Central memory CD8-positive, alpha-beta T cell (primary cell): ENCODE results near the gene NME8.

Experiments
- ATAC-seq: fragments of 150-1000 bp; cut with Tn5 transposase; replicated peaks from 2 replicates; pipeline ENCODE4 v1.10.0; 2022; ENCODE audit warnings: mild to moderate bottlenecking, moderate FRiP score, moderate number of reproducible peaks; ENCODE audit not compliant: poor library complexity, severe bottlenecking; ENCODE audit errors: extremely low read depth
- DNase-seq, 2 donors: peaks; one replicate each; pipeline ENCODE4 v3.0.0; 2021; ENCODE audit warnings: low spot score in 2 of 2
- H3K27ac Mint-ChIP-seq: one replicate; pipeline ENCODE4 v1.8.0; 2022; ENCODE audit warnings: low read depth, mild to moderate bottlenecking, moderate library complexity, mixed read lengths
- H3K27me3 Mint-ChIP-seq: one replicate; pipeline ENCODE4 v1.8.0; 2022; ENCODE audit warnings: mixed read lengths
- H3K36me3 Mint-ChIP-seq: one replicate; pipeline ENCODE4 v1.8.0; 2022; ENCODE audit warnings: mild to moderate bottlenecking, moderate library complexity, mixed read lengths; ENCODE audit not compliant: insufficient read depth
- H3K4me1 Mint-ChIP-seq: one replicate; pipeline ENCODE4 v1.8.0; 2022; ENCODE audit warnings: mixed read lengths
- H3K4me3 Mint-ChIP-seq: one replicate; pipeline ENCODE4 v1.8.0; 2022; ENCODE audit warnings: mild to moderate bottlenecking, moderate library complexity, mixed read lengths
- H3K9me3 Mint-ChIP-seq: one replicate; pipeline ENCODE4 v1.8.0; 2022; ENCODE audit warnings: mixed read lengths

The NME8 gene

GRCh38 chr7:37928878-37929277 is 80.5 kb downstream of the NME8 start:
- no peaks in the 10 kb centered on the region for H3K36me3 Mint-ChIP-seq
- ATAC-seq = no peak
- no peak for DNase-seq
- H3K27ac Mint-ChIP-seq = no peak overlapping the region
- no peaks in the 10 kb centered on the region for H3K4me1 Mint-ChIP-seq
- H3K27me3 Mint-ChIP-seq = no peaks in the 10 kb centered on the region
- H3K4me3 Mint-ChIP-seq = no peak overlapping the region
- H3K9me3 Mint-ChIP-seq = no peaks in the 10 kb centered on the region

- H3K27me3 Mint-ChIP-seq = no peaks in the 10 kb centered on the region
- H3K27ac Mint-ChIP-seq = no peak overlapping the region
These were observed 82.0 kb downstream of the NME8 start for GRCh38 chr7:37930226-37930948.

GRCh38 chr7:37932543-37932942 is 84.1 kb downstream of the NME8 start:
- H3K9me3 Mint-ChIP-seq = peaks cover 10% of the 10 kb centered on the region
- H3K27me3 Mint-ChIP-seq = peaks cover 12% of the 10 kb centered on the region
- no peak overlapping the region for H3K4me3 Mint-ChIP-seq
- H3K36me3 Mint-ChIP-seq = no peaks in the 10 kb centered on the region
- DNase-seq (no peak), ATAC-seq (no peak)
- no peak overlapping the region for H3K27ac Mint-ChIP-seq
- H3K4me1 Mint-ChIP-seq = no peaks in the 10 kb centered on the region

More at GRCh38 chr7:37930226-37930948, 82.0 kb downstream of the NME8 start:
- H3K4me1 Mint-ChIP-seq = no peaks in the 10 kb centered on the region
- H3K36me3 Mint-ChIP-seq = no peaks in the 10 kb centered on the region
- ATAC-seq (no peak), DNase-seq (no peak)
- H3K4me3 Mint-ChIP-seq = no peak overlapping the region
- no peaks in the 10 kb centered on the region for H3K9me3 Mint-ChIP-seq

GRCh38 chr7:37933018-37933566 is 84.7 kb downstream of the NME8 start:
- Mint-ChIP-seq H3K27me3 (peaks cover 12% of the 10 kb centered on the region), H3K4me3 (no peak overlapping the region), H3K4me1 (no peaks in the 10 kb centered on the region), H3K9me3 (peaks cover 10% of the 10 kb centered on the region), H3K27ac (no peak overlapping the region), H3K36me3 (no peaks in the 10 kb centered on the region)
- DNase-seq = no peak
- no peak for ATAC-seq

- peaks cover 5% of the 10 kb centered on the region for H3K9me3 Mint-ChIP-seq
- no peak for ATAC-seq
- no peaks in the 10 kb centered on the region for H3K36me3 Mint-ChIP-seq
- H3K4me3 Mint-ChIP-seq = no peak overlapping the region
- DNase-seq = no peak
- no peak overlapping the region for H3K27ac Mint-ChIP-seq
- H3K4me1 Mint-ChIP-seq = no peaks in the 10 kb centered on the region
- peaks cover 26% of the 10 kb centered on the region for H3K27me3 Mint-ChIP-seq
These were observed 94.7 kb downstream of the NME8 start for GRCh38 chr7:37942934-37943610.

- peaks cover 26% of the 10 kb centered on the region for H3K27me3 Mint-ChIP-seq
- no peak overlapping the region for H3K4me3 Mint-ChIP-seq
- H3K36me3 Mint-ChIP-seq = no peaks in the 10 kb centered on the region
- no peak for DNase-seq
- no peak overlapping the region for H3K27ac Mint-ChIP-seq
- ATAC-seq = no peak
- peaks cover 5% of the 10 kb centered on the region for H3K9me3 Mint-ChIP-seq
- H3K4me1 Mint-ChIP-seq = no peaks in the 10 kb centered on the region
These were observed 95.7 kb downstream of the NME8 start for GRCh38 chr7:37943905-37944736.

- Mint-ChIP-seq H3K4me1 (no peaks in the 10 kb centered on the region), H3K27me3 (peaks cover 23% of the 10 kb centered on the region), H3K27ac (no peak overlapping the region), H3K36me3 (no peaks in the 10 kb centered on the region), H3K9me3 (peaks cover 5% of the 10 kb centered on the region), H3K4me3 (no peak overlapping the region)
- ATAC-seq (no peak), DNase-seq (no peak)
These were observed 96.3 kb downstream of the NME8 start for GRCh38 chr7:37944737-37945054.

- ATAC-seq (no peak), DNase-seq (no peak)
- Mint-ChIP-seq H3K4me1 (no peaks in the 10 kb centered on the region), H3K27ac (no peak overlapping the region), H3K4me3 (no peak overlapping the region), H3K27me3 (peaks cover 16% of the 10 kb centered on the region), H3K9me3 (peaks cover 5% of the 10 kb centered on the region), H3K36me3 (no peaks in the 10 kb centered on the region)
These were observed 96.9 kb downstream of the NME8 start for GRCh38 chr7:37945336-37945735.

GRCh38 chr7:37947138-37947940 is 98.9 kb downstream of the NME8 start:
- peaks cover 9% of the 10 kb centered on the region for H3K27me3 Mint-ChIP-seq
- no peak for DNase-seq
- no peak overlapping the region for H3K27ac Mint-ChIP-seq
- H3K4me1 Mint-ChIP-seq = no peaks in the 10 kb centered on the region
- peaks cover 5% of the 10 kb centered on the region for H3K9me3 Mint-ChIP-seq
- no peak overlapping the region for H3K4me3 Mint-ChIP-seq
- no peaks in the 10 kb centered on the region for H3K36me3 Mint-ChIP-seq
- no peak for ATAC-seq

GRCh38 chr7:37947941-37948210 is 99.5 kb downstream of the NME8 start:
- no peaks in the 10 kb centered on the region for H3K36me3 Mint-ChIP-seq
- no peak overlapping the region for H3K27ac Mint-ChIP-seq
- H3K4me3 Mint-ChIP-seq = no peak overlapping the region
- H3K4me1 Mint-ChIP-seq = no peaks in the 10 kb centered on the region
- H3K9me3 Mint-ChIP-seq = peaks cover 5% of the 10 kb centered on the region
- ATAC-seq (no peak), DNase-seq (no peak)
- peaks cover 8% of the 10 kb centered on the region for H3K27me3 Mint-ChIP-seq
